Epithelial cell of proximal tubule (primary cell): ENCODE measurements around the gene ZSWIM3. TPM values are rescaled to one million over a fixed set of nuclear protein-coding genes. Genes with fewer than 3 reads are reported as not detected.

Experiments used
- DNase-seq: peaks from one replicate; pipeline ENCODE4 v3.0.0-alpha.2; 2011; ENCODE audit warnings: low read depth
- H3K4me3 ChIP-seq: 2 replicates; pipeline ENCODE4 v1.5.1; 2011; ENCODE audit warnings: low read depth, mild to moderate bottlenecking, low read length
- total RNA-seq: library from RNA; depleted of rRNA; stranded (reverse); fragments of >200 nt; gene quantifications from 2 replicates; pipeline ENCODE4 v1.2.3, GENCODE V29; 2015
- TF ChIP-seq, protein P1 (sequence below): conservative IDR thresholded peaks from 2 replicates; pipeline ENCODE4 v1.5.1; 2012; ENCODE audit warnings: low read depth, mild to moderate bottlenecking, low read length

ZSWIM3 gene
- total RNA-seq, 1 donor from 2014 or later = 1.2 TPM

GRCh38 chr20:45848969-45849582 lies 8.3 kb upstream of the ZSWIM3 start:
- TF ChIP-seq, protein P1, sequence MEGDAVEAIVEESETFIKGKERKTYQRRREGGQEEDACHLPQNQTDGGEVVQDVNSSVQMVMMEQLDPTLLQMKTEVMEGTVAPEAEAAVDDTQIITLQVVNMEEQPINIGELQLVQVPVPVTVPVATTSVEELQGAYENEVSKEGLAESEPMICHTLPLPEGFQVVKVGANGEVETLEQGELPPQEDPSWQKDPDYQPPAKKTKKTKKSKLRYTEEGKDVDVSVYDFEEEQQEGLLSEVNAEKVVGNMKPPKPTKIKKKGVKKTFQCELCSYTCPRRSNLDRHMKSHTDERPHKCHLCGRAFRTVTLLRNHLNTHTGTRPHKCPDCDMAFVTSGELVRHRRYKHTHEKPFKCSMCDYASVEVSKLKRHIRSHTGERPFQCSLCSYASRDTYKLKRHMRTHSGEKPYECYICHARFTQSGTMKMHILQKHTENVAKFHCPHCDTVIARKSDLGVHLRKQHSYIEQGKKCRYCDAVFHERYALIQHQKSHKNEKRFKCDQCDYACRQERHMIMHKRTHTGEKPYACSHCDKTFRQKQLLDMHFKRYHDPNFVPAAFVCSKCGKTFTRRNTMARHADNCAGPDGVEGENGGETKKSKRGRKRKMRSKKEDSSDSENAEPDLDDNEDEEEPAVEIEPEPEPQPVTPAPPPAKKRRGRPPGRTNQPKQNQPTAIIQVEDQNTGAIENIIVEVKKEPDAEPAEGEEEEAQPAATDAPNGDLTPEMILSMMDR = no peak
- DNase-seq = no peak
- no peak overlapping the region for H3K4me3 ChIP-seq

DNA sequence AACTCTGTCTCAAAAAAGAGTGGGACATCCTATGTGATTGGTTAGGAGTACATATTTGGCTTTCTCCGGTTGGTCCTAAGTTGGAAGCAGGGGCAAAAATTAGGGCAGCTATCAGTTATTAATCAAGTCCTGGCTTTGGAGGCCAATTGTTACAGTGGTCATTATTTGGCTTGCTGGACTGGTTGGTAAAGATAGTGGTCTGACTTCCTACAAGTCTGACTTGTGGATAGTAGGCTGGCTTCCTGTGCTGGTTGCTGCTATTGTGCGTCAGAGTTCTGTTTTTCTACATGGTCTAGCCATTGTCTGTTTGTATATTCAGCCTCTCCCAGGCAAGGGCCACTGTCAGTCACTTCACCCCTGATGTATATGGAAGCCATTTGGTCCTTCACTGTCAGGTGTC lies 7.2 kb upstream of the ZSWIM3 start:
- TF ChIP-seq, protein P1 = no peak
- no peak overlapping the region for H3K4me3 ChIP-seq
- DNase-seq = no peak

DNA sequence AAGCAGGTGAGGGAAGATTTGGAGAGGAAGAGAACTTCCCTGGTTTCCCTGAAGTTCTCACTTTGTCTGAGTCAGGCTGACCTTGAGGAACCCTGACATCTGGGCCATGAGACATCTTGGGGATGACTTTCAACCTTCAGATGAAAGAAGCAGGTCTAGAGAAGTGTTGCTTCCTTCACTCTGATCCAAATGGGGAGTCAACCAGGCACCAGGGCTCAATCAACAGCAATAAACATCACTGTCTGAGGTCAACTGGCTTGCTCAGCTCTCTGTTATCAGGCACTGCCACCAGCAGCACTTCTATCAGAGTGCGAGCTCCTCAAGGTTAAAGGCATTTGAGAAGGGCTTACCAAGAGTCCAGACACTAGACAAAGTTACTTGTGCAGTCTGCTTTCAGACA lies 6.5 kb upstream of the ZSWIM3 start:
- TF ChIP-seq, protein P1 = no peak
- DNase-seq = no peak
- no peak overlapping the region for H3K4me3 ChIP-seq

- TF ChIP-seq, protein P1 = no peak
- no peak for DNase-seq
- H3K4me3 ChIP-seq = no peak overlapping the region
Observed at GRCh38 chr20:45851501-45851900, 5.9 kb upstream of the ZSWIM3 start.

- TF ChIP-seq, protein P1 = no peak
- H3K4me3 ChIP-seq = no peak overlapping the region
- DNase-seq = no peak
Observed at GRCh38 chr20:45852326-45852725, 5.1 kb upstream of the ZSWIM3 start.

DNA sequence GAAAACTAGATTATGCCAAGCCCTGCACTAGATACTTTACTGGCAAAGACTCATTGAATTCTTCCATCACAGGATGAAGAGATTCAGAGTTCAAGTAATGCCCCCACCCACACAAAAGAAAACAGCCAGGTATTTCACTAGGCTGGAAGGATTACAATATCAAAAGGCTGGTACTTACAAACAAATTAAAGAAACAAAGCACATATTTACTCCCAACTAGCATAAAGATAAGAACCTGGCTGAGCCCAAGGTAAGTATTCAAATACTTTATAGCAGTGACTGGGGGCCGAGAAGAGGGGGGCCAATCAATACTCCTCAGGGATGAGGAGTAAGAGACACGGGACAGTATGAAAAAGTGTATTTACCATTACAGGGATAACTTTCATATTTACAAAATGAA lies 3.9 kb upstream of the ZSWIM3 start:
- no peak overlapping the region for H3K4me3 ChIP-seq
- TF ChIP-seq, protein P1 = no peak
- no peak for DNase-seq

DNA sequence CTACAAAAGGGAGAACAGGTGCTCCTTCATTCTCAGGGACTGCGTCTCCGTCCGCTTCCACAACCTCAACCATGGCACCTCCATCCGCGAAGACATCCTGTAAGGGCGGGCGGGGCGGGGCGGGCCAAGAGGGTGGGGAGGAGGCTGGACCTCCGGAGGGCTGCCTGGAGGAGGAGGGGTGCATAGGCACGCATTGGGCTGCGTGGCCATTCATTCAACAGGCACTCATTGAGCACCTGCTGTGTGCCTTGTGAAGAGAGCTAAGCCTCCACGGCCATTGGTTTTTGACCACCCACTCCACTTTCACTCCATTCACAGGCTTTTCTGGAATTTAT lies 435 bp downstream of the ZSWIM3 start:
- H3K4me3 ChIP-seq = peak overlapping the region; percentile 91
- no peak for DNase-seq
- TF ChIP-seq, protein P1 = no peak
